Hindlimb muscle (tissue), 1 donor: ENCODE data around the gene PPP1R12A. TPM values are rescaled to one million over a fixed set of nuclear protein-coding genes. Genes with fewer than 3 reads are reported as not detected.

Experiments
- DNase-seq: peaks from one replicate; pipeline ENCODE4 v3.0.0-alpha.2; 2013
- polyA plus RNA-seq: library from polyadenylated mRNA; unstranded; fragments of 120-200 nt; gene quantifications from one replicate; pipeline ENCODE4 v1.2.1, GENCODE V29; 2013; ENCODE audit not compliant: insufficient read length

The PPP1R12A gene
- polyA plus RNA-seq, 1 donor, result 59.2 TPM

- no peak for DNase-seq
These were observed 168.0 kb downstream of the PPP1R12A start for GRCh38 chr12:79766705-79767464.

GRCh38 chr12:79765157-79765556 is 169.7 kb downstream of the PPP1R12A start:
- no peak for DNase-seq

GRCh38 chr12:79764641-79765040 is 170.3 kb downstream of the PPP1R12A start:
- DNase-seq, result no peak

DNA sequence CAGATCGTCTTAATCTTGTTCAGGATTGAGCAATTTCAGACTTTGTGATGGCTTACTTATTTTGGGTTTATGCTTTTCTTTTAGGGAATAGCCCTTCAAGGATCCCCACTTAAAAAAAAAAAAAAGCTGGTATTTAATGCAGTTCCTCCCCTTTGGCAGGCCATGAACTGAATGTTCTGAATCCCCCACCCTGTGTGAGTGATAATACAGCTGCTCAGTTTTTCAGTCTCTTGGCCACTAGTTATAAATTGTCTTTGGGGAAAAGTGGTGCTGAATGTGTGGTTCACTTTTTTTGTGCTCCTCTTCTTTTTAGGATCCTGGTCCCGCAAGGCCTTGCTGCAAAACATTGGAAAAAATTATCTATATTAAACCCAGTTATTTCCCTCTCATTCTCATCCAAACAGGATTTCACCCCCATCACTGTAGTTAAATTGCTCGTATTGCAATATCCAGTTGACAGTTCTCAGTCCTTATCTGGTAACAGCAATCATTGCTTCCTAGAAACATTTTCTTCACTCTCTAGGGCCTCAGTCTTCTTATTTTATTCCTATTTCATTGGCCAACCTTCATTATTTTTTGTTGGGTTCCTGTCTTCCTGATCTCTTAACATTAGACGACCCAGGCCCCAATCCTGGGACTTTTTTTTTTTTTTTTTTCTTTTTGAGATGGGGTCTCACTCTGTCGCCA is 171.0 kb downstream of the PPP1R12A start:
- DNase-seq, result no peak

DNA sequence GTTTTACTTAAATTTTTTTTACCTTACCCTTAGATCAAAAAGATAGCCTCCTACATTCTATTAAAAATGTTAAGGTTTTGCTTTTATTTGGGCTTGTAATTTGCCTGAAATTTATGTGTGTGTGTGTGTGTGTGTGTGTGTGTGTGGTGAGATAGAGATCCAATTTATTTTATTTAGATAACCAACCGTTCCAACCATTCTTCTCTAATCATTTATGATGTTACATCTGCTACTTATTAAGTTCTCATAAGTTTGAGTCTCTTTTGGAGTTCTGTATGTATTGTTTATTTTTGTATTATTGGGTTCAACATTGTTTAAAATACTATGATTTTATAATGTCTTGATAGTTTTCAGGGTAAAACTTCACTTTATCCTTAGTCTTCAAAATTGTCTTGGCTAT is 173.6 kb downstream of the PPP1R12A start:
- DNase-seq, result no peak

DNA sequence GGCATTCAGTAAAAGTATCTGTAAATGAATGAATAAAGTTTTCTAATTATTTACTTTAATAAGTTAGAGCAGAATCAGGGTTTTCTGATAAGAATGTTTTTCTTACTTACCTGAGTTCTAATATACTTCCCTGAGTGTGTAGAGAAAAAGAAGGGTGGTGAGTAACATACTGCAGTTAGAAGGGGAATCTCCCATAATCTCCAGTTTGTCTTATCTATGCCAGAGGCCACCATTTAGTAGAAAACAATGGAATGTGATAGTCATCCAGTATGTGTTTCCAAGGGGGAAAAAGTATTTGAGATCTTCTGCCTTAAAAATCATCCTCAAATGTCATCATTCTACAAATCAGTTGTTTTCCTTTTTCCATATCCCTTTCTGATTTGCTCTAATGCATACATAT is 187.6 kb downstream of the PPP1R12A start:
- DNase-seq, result no peak

GRCh38 chr12:79737875-79738718 is 196.8 kb downstream of the PPP1R12A start:
- peak; percentile 29 for DNase-seq

- DNase-seq, result no peak
These were observed 202.3 kb downstream of the PPP1R12A start for GRCh38 chr12:79732638-79733037.

DNA sequence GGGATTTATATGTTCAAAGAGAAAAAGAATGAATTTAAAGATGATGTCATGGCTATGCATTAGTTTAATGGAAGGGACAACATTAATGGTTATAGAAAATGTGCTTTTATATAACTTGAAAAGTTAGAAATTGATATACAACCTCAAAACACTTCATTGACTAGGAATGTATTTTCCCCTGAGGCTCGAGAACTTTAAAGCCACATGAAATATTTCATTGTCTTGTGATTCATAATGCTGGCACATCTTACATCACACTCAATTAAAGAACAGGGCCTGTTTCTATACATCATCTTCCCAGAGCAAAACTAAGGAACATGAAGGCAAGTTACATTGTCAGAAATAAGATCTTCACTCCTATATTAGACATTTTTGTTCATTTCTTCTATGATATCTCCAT is 208.9 kb downstream of the PPP1R12A start:
- no peak for DNase-seq

Other genes with a start within 250 kb of the PPP1R12A start
- 9.6 TPM for gene PAWR, start 244.1 kb downstream of the PPP1R12A start, polyA plus RNA-seq
- 0.44 TPM for gene OTOGL, start 164.4 kb upstream of the PPP1R12A start, polyA plus RNA-seq